Activated CD8-positive, alpha-beta memory T cell treated with anti-CD3 and anti-CD28 coated beads for 36 hours (primary cell): ENCODE data around the gene PCDHA6. TPM values are rescaled to one million over a fixed set of nuclear protein-coding genes. Genes with fewer than 3 reads are reported as not detected.
"Not testable (repeated sequence)": the region's sequence is repeated elsewhere in the genome, so short reads cannot be mapped to it uniquely, and the experiment has no call there.

ENCODE experiments used
- CTCF ChIA-PET: fragments of 350-600 bp; sonication (Branson Sonifier 250); formaldehyde crosslinking; loops from one replicate; lab custom pipeline; 2021; ENCODE audit warnings: antibody characterized with exemption; lab: Charles Lee
- POLR2A ChIA-PET: fragments of 350-600 bp; sonication (Branson Sonifier 250); formaldehyde crosslinking; loops from one replicate; lab custom pipeline; 2021; ENCODE audit warnings: antibody characterized with exemption; lab: Charles Lee
- total RNA-seq, 2 experiments: library from RNA; stranded (reverse); gene quantifications; one replicate each; pipeline ENCODE4 v1.2.3, GENCODE V29; 2021

The PCDHA6 gene, protein sequence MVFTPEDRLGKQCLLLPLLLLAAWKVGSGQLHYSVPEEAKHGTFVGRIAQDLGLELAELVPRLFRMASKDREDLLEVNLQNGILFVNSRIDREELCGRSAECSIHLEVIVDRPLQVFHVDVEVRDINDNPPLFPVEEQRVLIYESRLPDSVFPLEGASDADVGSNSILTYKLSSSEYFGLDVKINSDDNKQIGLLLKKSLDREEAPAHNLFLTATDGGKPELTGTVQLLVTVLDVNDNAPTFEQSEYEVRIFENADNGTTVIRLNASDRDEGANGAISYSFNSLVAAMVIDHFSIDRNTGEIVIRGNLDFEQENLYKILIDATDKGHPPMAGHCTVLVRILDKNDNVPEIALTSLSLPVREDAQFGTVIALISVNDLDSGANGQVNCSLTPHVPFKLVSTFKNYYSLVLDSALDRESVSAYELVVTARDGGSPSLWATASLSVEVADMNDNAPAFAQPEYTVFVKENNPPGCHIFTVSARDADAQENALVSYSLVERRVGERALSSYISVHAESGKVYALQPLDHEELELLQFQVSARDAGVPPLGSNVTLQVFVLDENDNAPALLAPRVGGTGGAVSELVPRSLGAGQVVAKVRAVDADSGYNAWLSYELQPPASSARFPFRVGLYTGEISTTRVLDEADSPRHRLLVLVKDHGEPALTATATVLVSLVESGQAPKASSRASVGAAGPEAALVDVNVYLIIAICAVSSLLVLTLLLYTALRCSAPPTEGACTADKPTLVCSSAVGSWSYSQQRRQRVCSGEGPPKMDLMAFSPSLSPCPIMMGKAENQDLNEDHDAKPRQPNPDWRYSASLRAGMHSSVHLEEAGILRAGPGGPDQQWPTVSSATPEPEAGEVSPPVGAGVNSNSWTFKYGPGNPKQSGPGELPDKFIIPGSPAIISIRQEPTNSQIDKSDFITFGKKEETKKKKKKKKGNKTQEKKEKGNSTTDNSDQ
- not detected for total RNA-seq

GRCh38 chr5:140827704-140828361, at the start of gene PCDHA6:
Gene PCDHA6 (plus strand): TSS chr5:140827960. CDS start chr5:140828092, 132 bp downstream.
- ChIA-PET POLR2A (no interaction called here), CTCF (no interaction called here)

DNA sequence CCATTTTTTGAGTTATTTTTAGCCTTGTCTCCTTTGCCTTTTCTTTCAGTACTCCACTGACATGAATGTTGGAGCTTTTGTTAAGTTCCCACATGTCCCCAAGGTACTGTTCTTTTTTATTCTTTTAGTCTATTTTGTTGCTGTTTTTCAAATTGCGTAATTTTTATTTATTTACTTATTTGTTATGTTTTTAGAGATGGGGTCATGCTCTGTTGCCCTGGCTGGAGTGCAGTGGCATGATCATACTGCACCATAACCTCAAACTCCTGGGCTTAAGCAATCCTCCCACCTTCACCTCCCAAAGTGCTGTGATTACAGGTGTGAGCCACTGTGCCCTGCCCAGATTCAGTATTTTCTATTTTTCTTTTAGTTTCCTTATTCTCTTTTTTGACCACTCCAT, 47.2 kb upstream of the PCDHA6 start:
- ChIA-PET POLR2A (no interaction called here), CTCF (no interaction called here)

GRCh38 chr5:140785905-140786686, 41.7 kb upstream of the PCDHA6 start, which contains the start of gene PCDHA1:
Gene PCDHA1 (plus strand): TSS chr5:140786140.
- ChIA-PET POLR2A (no interaction called here), CTCF (no interaction called here)

DNA sequence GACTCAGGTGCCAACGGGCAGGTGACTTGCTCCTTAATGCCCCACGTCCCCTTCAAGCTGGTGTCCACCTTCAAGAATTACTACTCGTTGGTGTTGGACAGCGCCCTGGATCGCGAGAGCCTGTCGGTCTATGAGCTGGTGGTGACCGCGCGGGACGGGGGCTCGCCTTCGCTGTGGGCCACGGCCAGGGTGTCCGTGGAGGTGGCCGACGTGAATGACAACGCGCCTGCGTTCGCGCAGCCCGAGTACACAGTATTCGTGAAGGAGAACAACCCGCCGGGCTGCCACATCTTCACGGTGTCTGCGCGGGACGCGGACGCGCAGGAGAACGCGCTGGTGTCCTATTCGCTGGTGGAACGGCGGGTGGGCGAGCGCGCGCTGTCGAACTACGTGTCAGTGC, 40.3 kb upstream of the PCDHA6 start:
- POLR2A ChIA-PET, CTCF ChIA-PET: not testable (repeated sequence)

DNA sequence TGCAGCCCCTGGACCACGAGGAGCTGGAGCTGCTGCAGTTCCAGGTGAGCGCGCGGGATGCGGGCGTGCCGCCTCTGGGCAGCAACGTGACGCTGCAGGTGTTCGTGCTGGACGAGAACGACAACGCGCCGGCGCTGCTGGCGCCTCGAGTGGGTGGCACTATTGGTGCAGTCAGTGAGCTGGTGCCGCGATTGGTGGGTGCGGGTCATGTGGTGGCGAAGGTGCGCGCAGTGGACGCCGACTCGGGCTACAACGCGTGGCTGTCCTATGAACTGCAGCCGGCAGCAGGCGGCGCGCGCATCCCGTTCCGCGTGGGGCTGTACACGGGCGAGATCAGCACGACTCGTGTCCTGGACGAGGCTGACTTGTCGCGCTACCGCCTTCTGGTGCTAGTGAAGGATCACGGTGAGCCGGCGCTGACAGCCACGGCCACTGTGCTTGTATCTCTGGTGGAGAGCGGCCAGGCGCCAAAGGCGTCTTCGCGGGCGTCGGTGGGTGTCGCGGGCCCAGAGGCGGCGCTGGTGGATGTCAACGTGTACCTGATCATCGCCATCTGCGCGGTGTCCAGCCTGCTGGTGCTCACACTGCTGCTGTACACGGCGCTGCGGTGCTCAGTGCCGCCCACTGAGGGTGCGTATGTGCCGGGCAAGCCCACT, 39.8 kb upstream of the PCDHA6 start:
- POLR2A ChIA-PET, CTCF ChIA-PET: not testable (repeated sequence)

DNA sequence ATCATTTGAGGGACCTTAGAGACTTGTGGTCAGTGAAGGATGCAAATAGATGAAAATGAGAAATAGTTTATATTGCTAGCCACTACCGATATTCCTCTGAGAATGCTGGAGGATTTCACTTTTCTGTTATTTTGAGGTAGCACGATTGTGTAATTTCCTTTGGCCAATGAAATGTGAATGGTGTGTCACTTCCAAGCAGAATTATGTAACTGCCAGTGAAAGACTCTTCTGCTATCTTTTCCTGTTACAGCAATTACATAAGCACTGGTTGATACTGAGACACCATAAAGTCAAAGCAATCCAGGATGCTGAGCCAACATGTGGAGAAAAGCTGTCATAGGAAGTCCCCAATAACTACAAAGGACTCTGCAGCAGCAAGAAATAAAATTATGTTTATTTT, 36.7 kb upstream of the PCDHA6 start:
- ChIA-PET CTCF (no interaction called here), POLR2A (no interaction called here)

DNA sequence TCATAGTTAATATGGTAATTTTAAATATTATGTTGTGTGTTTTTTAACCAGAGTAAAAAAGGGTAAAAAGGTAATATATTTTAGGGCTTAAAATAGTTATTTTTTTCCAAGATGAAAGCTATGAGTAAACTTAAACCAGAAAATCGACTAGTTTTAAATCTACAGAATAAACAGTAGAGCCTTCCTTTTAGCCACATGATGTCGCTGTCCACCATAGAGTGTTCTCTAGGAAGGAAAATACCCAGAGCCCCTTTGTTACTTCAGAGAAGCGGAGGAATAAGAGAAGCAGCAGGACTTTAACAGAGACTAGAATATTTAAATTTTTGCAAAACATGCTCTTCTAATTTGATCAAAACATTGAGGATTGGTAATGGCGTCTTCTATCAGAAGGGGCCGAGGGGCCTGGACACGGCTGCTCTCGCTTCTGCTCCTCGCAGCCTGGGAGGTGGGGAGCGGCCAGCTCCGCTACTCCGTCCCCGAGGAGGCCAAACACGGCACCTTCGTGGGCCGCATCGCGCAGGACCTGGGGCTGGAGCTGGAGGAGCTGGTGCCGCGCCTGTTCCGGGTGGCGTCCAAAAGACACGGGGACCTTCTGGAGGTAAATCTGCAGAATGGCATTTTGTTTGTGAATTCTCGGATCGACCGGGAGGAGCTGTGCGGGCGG, 33.0 kb upstream of the PCDHA6 start, which contains the start of gene PCDHA2:
Gene PCDHA2 (plus strand): TSS at position 258 of the 664 bp plus-strand sequence.
- POLR2A ChIA-PET = no interaction called here
- CTCF ChIA-PET = no interaction called here

- ChIA-PET POLR2A (no interaction called here), CTCF (no interaction called here)
Measured at GRCh38 chr5:140795259-140795641, 32.5 kb upstream of the PCDHA6 start.

- POLR2A ChIA-PET, CTCF ChIA-PET: not testable (repeated sequence)
Measured at GRCh38 chr5:140796072-140796717, 31.6 kb upstream of the PCDHA6 start.

DNA sequence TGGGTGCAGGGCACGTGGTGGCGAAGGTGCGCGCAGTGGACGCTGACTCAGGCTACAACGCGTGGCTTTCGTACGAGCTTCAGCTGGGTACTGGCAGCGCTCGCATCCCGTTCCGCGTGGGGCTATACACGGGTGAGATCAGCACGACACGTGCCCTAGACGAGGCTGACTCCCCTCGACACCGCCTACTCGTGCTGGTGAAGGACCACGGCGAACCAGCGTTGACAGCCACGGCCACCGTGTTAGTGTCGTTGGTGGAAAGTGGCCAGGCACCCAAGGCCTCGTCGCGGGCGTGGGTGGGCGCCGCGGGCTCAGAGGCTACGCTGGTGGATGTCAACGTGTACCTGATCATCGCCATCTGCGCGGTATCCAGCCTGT, 31.1 kb upstream of the PCDHA6 start:
- ChIA-PET CTCF (no interaction called here), POLR2A (no interaction called here)

DNA sequence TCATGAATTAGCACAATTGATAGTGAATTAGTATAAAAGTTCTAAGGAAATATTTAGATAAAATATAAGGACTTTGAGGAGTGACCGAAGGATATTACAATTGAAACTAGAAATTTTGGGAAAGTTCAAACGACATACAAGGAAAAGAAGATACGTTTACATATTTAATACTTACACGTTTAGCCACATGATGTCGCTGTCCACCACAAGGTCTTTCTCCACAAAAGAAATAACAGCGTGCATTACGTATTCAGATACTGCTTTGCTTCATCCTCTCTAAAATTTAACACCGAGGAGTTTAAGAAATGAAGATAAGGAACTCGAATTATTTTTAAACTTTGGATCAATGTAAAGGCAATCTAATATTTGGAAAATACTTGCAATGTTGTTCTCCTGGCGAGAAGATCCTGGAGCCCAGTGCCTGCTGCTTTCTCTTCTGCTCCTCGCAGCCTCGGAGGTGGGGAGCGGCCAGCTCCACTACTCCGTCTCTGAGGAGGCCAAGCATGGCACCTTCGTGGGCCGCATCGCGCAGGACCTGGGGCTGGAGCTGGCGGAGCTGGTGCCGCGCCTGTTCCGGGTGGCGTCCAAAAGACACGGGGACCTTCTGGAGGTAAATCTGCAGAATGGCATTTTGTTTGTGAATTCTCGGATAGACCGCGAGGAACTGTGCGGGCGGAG, 26.8 kb upstream of the PCDHA6 start, which contains the start of gene PCDHA3:
Gene PCDHA3 (plus strand): TSS at position 242 of the 678 bp plus-strand sequence.
- CTCF ChIA-PET = no interaction called here
- POLR2A ChIA-PET = no interaction called here

- ChIA-PET CTCF (no interaction called here), POLR2A (no interaction called here)
Measured at GRCh38 chr5:140801494-140801841, 26.3 kb upstream of the PCDHA6 start.

- POLR2A ChIA-PET, CTCF ChIA-PET: not testable (repeated sequence)
Measured at GRCh38 chr5:140802381-140802780, 25.4 kb upstream of the PCDHA6 start.

GRCh38 chr5:140802781-140803271, 24.9 kb upstream of the PCDHA6 start:
- ChIA-PET POLR2A (no interaction called here), CTCF (no interaction called here)

GRCh38 chr5:140806834-140807775, 20.7 kb upstream of the PCDHA6 start, which contains the start of gene PCDHA4:
Gene PCDHA4 (plus strand): TSS chr5:140807068.
- ChIA-PET POLR2A (no interaction called here), CTCF (no interaction called here)
